ENCODE measurements around the gene IL6R.

GRCh38 chr1:154408174-154408777, 3.1 kb downstream of the IL6R start:
- TF ChIP-seq, protein P1, sequence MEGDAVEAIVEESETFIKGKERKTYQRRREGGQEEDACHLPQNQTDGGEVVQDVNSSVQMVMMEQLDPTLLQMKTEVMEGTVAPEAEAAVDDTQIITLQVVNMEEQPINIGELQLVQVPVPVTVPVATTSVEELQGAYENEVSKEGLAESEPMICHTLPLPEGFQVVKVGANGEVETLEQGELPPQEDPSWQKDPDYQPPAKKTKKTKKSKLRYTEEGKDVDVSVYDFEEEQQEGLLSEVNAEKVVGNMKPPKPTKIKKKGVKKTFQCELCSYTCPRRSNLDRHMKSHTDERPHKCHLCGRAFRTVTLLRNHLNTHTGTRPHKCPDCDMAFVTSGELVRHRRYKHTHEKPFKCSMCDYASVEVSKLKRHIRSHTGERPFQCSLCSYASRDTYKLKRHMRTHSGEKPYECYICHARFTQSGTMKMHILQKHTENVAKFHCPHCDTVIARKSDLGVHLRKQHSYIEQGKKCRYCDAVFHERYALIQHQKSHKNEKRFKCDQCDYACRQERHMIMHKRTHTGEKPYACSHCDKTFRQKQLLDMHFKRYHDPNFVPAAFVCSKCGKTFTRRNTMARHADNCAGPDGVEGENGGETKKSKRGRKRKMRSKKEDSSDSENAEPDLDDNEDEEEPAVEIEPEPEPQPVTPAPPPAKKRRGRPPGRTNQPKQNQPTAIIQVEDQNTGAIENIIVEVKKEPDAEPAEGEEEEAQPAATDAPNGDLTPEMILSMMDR (IDR thresholded peaks at IDR 0.05): no peak
- no peak for TF ChIP-seq POLR2A (IDR thresholded peaks at IDR 0.05)
